ENCODE results near the gene TSPAN5.

- TF ChIP-seq CTCF (IDR thresholded peaks at IDR 0.05) (no peak), EP300 (IDR thresholded peaks at IDR 0.05) (no peak), POLR2A (IDR thresholded peaks at IDR 0.05) (no peak)
Observed at GRCh38 chr4:98504091-98504490, 154.3 kb downstream of the TSPAN5 start.

Data from stomach (tissue), 4 donors.